Measurements from ENCODE around the gene PRSS36.
"Not testable (repeated sequence)": the region's sequence is repeated elsewhere in the genome, so short reads cannot be mapped to it uniquely, and the experiment has no call there.

The PRSS36 gene

GRCh38 chr16:31149894-31150890 lies at the start of gene PRSS36:
TSS of gene PRSS36 (minus strand) at chr16:31150066. CDS start at chr16:31150035, 31 bp downstream.
- H3K27me3 ChIP-seq (ENCODE audit: insufficient read depth, low read length) = peaks cover 37% of the 10 kb centered on the region
- H3K27ac ChIP-seq (ENCODE audit: low read depth, low read length) = no peak within 1 kb of the TSS
- no peaks in the 10 kb centered on the region for H3K79me2 ChIP-seq (ENCODE audit: control insufficient read depth, insufficient read depth, low read length, unreplicated experiment)
- no peak within 1 kb of the TSS for H2AFZ ChIP-seq (ENCODE audit: low read length, unreplicated experiment)
- no peak within 1 kb of the TSS for H3K4me3 ChIP-seq (ENCODE audit: low read depth, low read length)
- no peaks in the 10 kb centered on the region for H3K4me1 ChIP-seq (ENCODE audit: control insufficient read depth, insufficient read depth, low read length, unreplicated experiment)
- H3K36me3 ChIP-seq (ENCODE audit: insufficient read depth, low read length) = no peaks in the 10 kb centered on the region

- Histone ChIP-seq H3K27me3 (ENCODE audit: insufficient read depth, low read length) (no peaks in the 10 kb centered on the region), H3K4me1 (ENCODE audit: control insufficient read depth, insufficient read depth, low read length, unreplicated experiment) (peaks cover 17% of the 10 kb centered on the region), H3K4me3 (ENCODE audit: low read depth, low read length) (no peak overlapping the region), H2AFZ (ENCODE audit: low read length, unreplicated experiment) (no peak overlapping the region), H3K79me2 (ENCODE audit: control insufficient read depth, insufficient read depth, low read length, unreplicated experiment) (no peaks in the 10 kb centered on the region), H3K36me3 (ENCODE audit: insufficient read depth, low read length) (peaks cover 14% of the 10 kb centered on the region), H3K27ac (ENCODE audit: low read depth, low read length) (no peak overlapping the region)
These were observed 49.7 kb upstream of the PRSS36 start for GRCh38 chr16:31199430-31200041.

- peaks cover 14% of the 10 kb centered on the region for H3K4me1 ChIP-seq (ENCODE audit: control insufficient read depth, insufficient read depth, low read length, unreplicated experiment)
- no peaks in the 10 kb centered on the region for H3K27me3 ChIP-seq (ENCODE audit: insufficient read depth, low read length)
- no peak overlapping the region for H3K4me3 ChIP-seq (ENCODE audit: low read depth, low read length)
- H3K27ac ChIP-seq (ENCODE audit: low read depth, low read length) = no peak overlapping the region
- H3K79me2 ChIP-seq (ENCODE audit: control insufficient read depth, insufficient read depth, low read length, unreplicated experiment) = no peaks in the 10 kb centered on the region
- peaks cover 23% of the 10 kb centered on the region for H3K36me3 ChIP-seq (ENCODE audit: insufficient read depth, low read length)
- H2AFZ ChIP-seq (ENCODE audit: low read length, unreplicated experiment) = no peak overlapping the region
These were observed 48.5 kb upstream of the PRSS36 start for GRCh38 chr16:31198207-31198882.

GRCh38 chr16:31196324-31197088 lies 46.6 kb upstream of the PRSS36 start:
- Histone ChIP-seq H2AFZ (ENCODE audit: low read length, unreplicated experiment) (no peak overlapping the region), H3K4me1 (ENCODE audit: control insufficient read depth, insufficient read depth, low read length, unreplicated experiment) (peaks cover 8% of the 10 kb centered on the region), H3K27ac (ENCODE audit: low read depth, low read length) (no peak overlapping the region), H3K79me2 (ENCODE audit: control insufficient read depth, insufficient read depth, low read length, unreplicated experiment) (no peaks in the 10 kb centered on the region), H3K4me3 (ENCODE audit: low read depth, low read length) (no peak overlapping the region), H3K27me3 (ENCODE audit: insufficient read depth, low read length) (no peaks in the 10 kb centered on the region), H3K36me3 (ENCODE audit: insufficient read depth, low read length) (peaks cover 37% of the 10 kb centered on the region)

- H2AFZ ChIP-seq (ENCODE audit: low read length, unreplicated experiment); H3K4me3 ChIP-seq (ENCODE audit: low read depth, low read length); H3K79me2 ChIP-seq (ENCODE audit: control insufficient read depth, insufficient read depth, low read length, unreplicated experiment); H3K27me3 ChIP-seq (ENCODE audit: insufficient read depth, low read length); H3K4me1 ChIP-seq (ENCODE audit: control insufficient read depth, insufficient read depth, low read length, unreplicated experiment); H3K27ac ChIP-seq (ENCODE audit: low read depth, low read length): not testable (repeated sequence)
- peaks cover 44% of the 10 kb centered on the region for H3K36me3 ChIP-seq (ENCODE audit: insufficient read depth, low read length)
These were observed 46.0 kb upstream of the PRSS36 start for GRCh38 chr16:31195861-31196260.

- no peak overlapping the region for H3K27ac ChIP-seq (ENCODE audit: low read depth, low read length)
- no peak overlapping the region for H2AFZ ChIP-seq (ENCODE audit: low read length, unreplicated experiment)
- peaks cover 4% of the 10 kb centered on the region for H3K79me2 ChIP-seq (ENCODE audit: control insufficient read depth, insufficient read depth, low read length, unreplicated experiment)
- peaks cover 53% of the 10 kb centered on the region for H3K36me3 ChIP-seq (ENCODE audit: insufficient read depth, low read length)
- no peaks in the 10 kb centered on the region for H3K27me3 ChIP-seq (ENCODE audit: insufficient read depth, low read length)
- H3K4me1 ChIP-seq (ENCODE audit: control insufficient read depth, insufficient read depth, low read length, unreplicated experiment) = no peaks in the 10 kb centered on the region
- H3K4me3 ChIP-seq (ENCODE audit: low read depth, low read length) = no peak overlapping the region
These were observed 45.0 kb upstream of the PRSS36 start for GRCh38 chr16:31194898-31195297.

GRCh38 chr16:31193874-31194273 lies 44.0 kb upstream of the PRSS36 start:
- peaks cover 64% of the 10 kb centered on the region for H3K36me3 ChIP-seq (ENCODE audit: insufficient read depth, low read length)
- H3K27me3 ChIP-seq (ENCODE audit: insufficient read depth, low read length) = no peaks in the 10 kb centered on the region
- peaks cover 15% of the 10 kb centered on the region for H3K79me2 ChIP-seq (ENCODE audit: control insufficient read depth, insufficient read depth, low read length, unreplicated experiment)
- H3K4me3 ChIP-seq (ENCODE audit: low read depth, low read length) = no peak overlapping the region
- no peak overlapping the region for H3K27ac ChIP-seq (ENCODE audit: low read depth, low read length)
- H3K4me1 ChIP-seq (ENCODE audit: control insufficient read depth, insufficient read depth, low read length, unreplicated experiment) = no peaks in the 10 kb centered on the region
- H2AFZ ChIP-seq (ENCODE audit: low read length, unreplicated experiment) = no peak overlapping the region

GRCh38 chr16:31192856-31193642 lies 43.2 kb upstream of the PRSS36 start:
- H3K27me3 ChIP-seq (ENCODE audit: insufficient read depth, low read length) = no peaks in the 10 kb centered on the region
- no peak overlapping the region for H3K4me3 ChIP-seq (ENCODE audit: low read depth, low read length)
- peaks cover 72% of the 10 kb centered on the region for H3K36me3 ChIP-seq (ENCODE audit: insufficient read depth, low read length)
- H3K79me2 ChIP-seq (ENCODE audit: control insufficient read depth, insufficient read depth, low read length, unreplicated experiment) = peaks cover 23% of the 10 kb centered on the region
- H2AFZ ChIP-seq (ENCODE audit: low read length, unreplicated experiment) = no peak overlapping the region
- no peak overlapping the region for H3K27ac ChIP-seq (ENCODE audit: low read depth, low read length)
- H3K4me1 ChIP-seq (ENCODE audit: control insufficient read depth, insufficient read depth, low read length, unreplicated experiment) = no peaks in the 10 kb centered on the region

GRCh38 chr16:31191697-31192428 lies 42.0 kb upstream of the PRSS36 start:
- peaks cover 84% of the 10 kb centered on the region for H3K36me3 ChIP-seq (ENCODE audit: insufficient read depth, low read length)
- H3K79me2 ChIP-seq (ENCODE audit: control insufficient read depth, insufficient read depth, low read length, unreplicated experiment) = peaks cover 35% of the 10 kb centered on the region
- H3K4me1 ChIP-seq (ENCODE audit: control insufficient read depth, insufficient read depth, low read length, unreplicated experiment) = no peaks in the 10 kb centered on the region
- no peak overlapping the region for H3K27ac ChIP-seq (ENCODE audit: low read depth, low read length)
- H3K27me3 ChIP-seq (ENCODE audit: insufficient read depth, low read length) = no peaks in the 10 kb centered on the region
- no peak overlapping the region for H2AFZ ChIP-seq (ENCODE audit: low read length, unreplicated experiment)
- H3K4me3 ChIP-seq (ENCODE audit: low read depth, low read length) = no peak overlapping the region

Measured in ACC112 (cell line).